ENCODE data around the gene ADCYAP1R1.

The ADCYAP1R1 gene

DNA sequence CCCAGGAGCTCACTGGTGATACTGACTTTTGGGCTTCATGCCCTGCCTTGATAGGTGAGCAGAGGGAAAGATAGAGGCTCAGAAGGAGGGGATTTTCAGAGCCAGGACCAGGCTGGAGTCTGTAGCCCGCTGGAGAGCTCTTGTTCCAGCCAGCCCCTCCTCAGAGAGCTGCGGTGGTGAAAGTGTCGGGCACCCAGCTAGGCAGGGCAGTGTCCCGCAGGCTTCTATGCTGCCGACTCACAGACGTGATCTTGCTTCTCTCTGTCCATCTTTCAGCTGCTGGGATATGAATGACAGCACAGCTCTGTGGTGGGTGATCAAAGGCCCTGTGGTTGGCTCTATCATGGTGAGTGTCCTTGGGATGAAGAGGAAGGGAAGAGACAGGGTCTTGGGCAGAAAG, 35.2 kb downstream of the ADCYAP1R1 start:
- no peak for DNase-seq (ENCODE audit: low spot score)

DNA sequence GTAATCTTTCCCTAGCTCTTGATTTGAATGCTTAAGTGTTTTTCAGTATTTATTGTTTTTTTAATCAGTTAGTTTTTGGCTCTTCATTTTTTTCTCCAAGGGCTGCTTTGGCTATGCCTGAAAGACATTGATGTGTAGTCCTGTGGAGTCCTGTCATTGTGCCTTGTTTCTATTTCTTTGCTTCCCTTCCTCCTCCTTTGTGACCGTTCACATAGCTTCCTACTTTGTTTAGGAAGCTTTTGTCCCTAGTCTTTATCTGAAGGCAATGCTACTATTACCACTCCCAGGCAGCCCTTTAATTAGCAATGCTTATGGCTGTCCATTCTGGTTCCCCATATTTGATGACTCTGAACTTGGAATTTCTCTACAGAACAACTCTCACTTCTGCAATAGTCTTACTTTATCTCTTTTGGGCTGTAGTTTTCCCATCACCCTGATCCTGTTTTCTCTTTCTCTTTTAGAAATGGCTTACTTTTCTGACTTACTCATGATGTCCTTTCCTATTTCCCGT, 39.9 kb downstream of the ADCYAP1R1 start:
- no peak for DNase-seq (ENCODE audit: low spot score)

DNA sequence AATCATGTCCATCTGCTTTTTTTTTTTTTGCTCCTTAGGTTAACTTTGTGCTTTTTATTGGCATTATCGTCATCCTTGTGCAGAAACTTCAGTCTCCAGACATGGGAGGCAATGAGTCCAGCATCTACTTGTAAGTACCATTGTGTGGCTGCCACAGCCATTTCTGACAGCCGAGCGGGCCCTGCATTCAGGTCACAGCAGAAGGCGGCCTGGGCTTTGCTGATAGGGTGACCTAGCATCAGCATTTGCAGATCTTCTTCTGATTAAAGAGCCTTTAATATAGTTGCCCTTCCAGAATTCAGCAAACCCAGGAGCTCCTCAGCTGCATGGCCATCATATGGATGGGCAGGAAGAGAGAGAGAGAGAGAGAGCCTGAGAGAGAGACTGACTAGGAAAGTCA, 40.5 kb downstream of the ADCYAP1R1 start:
- DNase-seq (ENCODE audit: low spot score), result no peak

DNA sequence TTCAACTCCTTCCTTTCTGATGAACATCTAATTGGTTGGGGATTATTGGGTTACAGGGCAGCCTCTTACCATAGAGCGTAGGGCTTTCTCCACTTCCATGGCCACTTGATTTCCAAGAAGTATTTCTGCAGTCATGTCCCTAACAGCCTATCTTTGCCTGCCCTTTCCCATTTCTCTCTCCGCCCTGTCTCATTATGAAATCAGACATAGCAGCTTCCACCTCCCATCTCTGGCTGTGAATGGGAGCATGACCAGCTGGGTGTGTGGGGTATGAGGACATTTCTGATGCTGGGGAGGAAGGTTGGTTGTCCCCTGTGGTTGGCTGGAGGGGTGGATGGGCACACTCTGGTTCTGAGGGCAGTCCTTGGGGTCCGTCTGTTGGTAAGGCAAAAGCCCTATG, 41.2 kb downstream of the ADCYAP1R1 start:
- no peak for DNase-seq (ENCODE audit: low spot score)

DNA sequence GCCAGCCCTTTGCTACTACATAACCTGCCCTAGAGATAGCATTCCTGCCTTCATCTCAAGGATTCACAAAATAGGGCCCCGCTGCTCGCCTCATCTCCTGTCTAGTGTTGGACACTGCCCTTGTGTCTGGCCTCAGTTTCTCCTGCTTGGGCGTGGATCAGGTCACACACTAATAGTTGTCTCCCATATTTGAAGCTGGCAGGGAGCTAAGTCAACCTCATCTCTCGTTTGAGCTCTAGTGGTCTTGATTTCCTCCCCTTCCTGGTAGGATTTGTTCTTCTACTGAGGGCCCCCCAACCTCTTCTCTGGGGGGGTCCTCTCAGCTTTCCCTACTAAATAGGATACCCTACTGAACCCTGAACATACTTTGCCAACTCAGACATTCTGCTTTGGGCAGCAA, 42.2 kb downstream of the ADCYAP1R1 start:
- DNase-seq (ENCODE audit: low spot score), result no peak

DNA sequence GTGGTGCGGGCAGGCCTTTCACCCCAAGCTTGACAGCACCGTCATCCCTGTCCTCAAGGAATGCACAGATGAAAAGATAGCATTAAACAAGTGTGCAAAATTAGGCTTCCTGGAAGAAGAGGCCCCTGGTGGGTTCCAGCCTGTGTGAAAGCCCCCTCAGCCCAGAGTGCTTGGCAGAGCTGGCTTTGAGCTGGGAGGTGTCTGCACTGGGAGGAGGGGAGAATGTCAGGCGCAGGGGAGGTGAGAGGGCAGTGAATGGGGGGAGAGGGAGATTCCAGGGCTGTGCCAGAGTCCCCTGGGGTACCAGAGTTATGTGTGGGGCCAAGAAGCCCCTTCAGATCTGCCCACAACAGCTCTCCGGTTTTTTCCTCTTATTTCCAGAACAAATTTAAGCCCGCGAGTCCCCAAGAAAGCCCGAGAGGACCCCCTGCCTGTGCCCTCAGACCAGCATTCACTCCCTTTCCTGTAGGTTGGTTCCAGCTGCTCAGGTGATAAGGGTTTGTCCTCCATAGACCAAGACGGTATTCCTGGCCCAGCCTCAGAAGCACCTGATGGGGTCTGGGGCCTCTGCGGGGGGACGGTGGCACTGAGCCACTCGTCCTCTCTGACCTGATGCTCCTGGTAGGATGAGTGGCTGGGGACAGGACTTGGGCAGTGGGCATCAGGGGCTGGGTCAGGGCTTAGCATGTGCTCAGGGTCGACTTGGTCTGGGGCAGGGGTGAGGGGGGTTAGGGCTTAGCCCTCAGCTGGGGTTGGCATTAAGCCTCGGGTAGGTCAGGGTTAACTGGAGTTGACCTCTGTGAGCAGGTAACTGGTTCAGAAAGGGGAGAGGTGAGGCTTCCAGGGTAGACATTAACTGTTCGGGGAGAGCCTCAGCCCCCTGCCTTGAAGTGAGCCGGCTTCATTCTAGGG, 43.4 kb downstream of the ADCYAP1R1 start:
- DNase-seq (ENCODE audit: low spot score), result no peak

DNA sequence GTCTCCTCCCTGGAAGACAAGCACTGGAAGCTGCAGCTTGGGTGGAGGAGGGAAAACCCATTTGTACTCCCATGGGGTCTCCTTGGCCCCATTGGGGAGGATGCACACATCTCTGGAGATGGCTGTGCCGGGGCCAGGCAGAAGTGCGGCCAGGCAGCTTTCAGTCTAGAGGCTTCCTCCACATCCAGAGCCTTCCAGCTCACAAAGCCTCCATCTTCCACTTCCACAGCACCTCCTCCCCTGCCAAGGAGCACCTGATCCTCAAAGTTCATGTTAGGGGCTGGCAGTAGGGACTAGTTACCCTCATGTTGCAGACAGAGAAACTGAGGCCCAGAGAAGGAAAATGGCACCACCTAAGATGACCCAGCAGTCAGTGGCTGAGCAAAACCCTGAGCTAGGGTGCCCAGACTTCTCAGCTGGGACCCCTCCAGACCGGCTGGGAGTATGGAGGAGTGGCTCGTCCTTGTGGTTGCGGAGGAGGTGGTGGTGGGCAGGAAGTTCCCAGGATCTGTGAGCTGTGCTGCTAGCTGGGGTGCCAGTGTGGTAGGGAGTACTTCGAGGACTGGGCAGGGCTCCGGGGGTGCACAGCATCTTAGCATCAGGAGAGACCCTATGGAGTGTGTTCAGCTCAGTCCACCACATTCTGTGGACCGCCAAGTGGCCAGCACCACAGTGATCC, 44.2 kb downstream of the ADCYAP1R1 start:
- DNase-seq (ENCODE audit: low spot score), result no peak

DNA sequence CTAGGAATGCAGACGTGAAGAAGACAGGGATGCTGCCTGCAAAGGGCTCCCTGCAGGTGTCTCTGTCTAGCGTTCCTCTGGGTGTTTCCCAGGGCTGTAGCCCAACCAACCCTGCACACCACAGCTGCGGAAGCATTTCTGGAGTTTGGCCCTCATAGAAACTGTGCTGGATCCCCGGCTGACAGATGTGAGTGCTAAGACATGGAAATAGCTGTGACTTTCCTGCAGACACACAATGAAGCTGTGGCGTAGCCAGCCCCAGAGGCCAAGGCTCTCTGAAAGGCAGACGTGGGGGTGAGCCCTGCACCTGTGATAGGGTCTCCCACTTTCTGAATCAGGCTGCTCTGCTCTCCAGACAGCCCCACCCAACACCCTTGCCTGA, 44.8 kb downstream of the ADCYAP1R1 start:
- no peak for DNase-seq (ENCODE audit: low spot score)

DNA sequence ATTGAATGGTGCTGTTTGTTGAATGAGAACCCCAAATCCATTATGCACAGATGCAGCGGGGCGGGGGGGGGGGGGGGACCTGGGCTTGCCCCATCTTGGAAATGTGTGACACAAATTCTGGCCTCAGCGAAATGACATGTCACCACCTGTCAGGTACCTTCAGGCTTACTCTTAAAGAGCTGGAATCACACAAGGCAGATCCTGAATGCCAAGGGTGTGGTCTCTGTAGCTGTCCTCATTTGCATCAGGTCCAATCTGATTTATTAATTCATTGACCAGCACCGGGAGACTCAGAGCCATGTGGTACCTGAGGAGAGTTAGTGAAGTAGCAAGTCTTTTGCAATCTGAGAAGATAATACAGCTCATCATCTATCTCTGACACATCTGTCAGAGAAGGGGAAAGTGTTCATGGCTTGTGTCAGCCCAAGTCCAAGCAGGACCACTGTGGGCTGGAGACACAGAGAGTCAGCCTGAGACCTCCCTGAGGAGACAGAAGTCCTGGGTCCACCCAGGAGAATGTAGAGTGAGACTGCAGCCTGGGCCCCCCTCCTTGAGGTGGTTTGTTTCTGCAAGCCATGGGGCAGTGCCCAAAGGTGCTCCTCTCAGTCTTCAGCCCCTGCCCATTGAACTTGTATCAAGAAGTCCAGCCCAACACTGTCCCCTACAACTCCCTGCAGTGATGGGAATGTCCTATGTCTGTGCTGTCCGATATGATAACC, 46.7 kb downstream of the ADCYAP1R1 start:
- no peak for DNase-seq (ENCODE audit: low spot score)

DNA sequence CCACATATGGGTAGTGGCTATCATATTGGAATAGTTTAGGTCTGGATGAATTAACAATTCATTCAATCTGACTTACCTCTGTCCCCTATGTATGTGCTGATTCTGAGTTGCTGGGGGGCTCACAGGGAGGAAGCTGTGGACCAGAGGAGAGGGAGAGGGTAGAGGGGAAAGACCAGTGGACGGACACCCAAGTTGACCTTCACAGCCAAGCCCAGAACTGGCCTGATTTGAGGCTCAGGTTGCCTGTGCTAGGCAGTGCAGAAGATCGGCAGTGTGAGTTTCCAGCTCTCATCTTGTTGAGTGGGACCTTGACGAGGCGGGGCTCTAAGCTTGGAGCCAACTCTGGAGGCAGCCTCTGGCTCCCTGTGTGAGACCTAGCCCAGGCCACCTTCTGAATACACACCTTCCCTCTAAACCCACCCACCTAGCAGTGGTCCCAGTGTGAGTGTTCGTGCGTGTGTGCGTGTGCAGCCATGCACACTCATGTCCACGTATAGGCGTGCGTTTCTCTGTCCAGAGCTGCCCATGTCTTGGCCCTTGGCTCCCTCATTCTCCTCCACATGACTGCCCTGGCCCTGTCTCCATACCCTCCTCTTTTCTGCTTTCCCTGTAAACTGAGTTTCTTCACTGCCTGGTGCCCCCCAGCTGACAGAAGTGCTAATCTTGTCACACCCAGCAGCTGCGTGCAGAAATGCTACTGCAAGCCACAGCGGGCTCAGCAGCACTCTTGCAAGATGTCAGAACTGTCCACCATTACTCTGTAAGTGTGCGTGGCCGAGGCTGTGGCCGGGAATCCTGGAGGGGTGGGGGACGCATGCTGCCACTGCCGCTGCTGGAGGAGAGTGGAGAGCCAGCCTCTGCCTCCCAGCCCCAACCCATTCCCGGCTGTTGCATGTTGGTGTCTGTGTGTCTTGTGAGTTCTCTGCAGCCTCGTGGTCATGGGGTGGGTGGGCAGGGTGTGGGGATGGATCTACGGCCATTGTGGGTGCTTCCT, 47.6 kb downstream of the ADCYAP1R1 start:
- DNase-seq (ENCODE audit: low spot score), result no peak

DNA sequence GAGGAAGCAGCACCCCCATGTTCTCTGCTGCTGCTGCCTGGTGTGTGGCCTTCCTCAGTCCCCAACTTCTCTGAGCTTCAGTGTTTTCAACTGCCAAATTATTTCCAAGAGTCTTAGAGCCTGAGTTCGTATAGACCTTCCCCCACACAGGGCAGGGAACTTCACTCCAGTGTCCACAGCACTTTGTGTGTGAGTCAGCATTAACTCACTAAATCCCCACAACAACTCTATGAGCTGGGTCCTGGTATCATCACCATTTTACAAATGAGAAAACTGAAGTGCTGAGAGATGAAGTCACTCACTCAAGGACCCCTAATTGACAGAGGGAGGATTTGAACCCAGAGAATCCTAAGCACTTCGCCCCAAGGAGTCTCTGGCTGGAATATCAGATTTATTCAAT, 48.3 kb downstream of the ADCYAP1R1 start:
- DNase-seq (ENCODE audit: low spot score), result no peak

DNA sequence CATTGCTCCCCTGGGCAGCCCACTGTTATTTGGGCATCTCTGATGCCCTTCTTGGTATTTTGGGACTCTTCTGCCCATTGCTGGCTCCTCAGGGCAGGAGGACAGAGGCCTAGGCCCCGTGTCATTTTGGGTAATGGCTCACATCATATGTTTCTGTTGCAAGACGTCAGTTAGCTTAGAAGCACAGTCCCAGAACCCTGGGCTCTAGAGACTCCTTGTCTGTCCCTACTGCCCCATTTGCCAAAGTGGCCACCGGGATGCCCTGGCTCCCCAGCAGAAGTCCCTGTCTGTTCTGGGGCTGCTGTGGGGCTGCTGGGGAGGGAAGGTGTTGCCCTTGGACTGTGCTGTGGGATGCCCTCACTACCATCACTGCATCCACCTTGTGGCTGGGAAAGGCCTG, 48.8 kb downstream of the ADCYAP1R1 start:
- no peak for DNase-seq (ENCODE audit: low spot score)

DNA sequence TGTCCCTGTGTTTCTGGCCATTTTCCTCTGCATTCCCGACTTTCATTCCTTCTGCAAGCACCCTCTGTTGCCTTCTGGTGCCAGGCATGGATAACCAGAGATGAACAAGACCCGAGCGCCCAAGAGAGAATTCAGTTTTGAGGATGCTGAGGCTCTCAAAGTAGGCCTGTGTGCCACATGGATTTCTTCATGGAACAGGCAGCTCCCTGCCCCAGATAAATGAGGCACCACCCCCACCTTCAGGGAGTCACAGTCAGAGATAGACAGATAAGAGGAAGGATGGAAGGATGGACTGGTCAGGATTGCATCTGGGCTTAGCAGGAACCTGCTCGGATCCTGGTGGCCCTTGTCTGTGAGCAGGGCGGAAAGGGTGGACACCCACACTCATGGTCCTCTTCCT, 49.4 kb downstream of the ADCYAP1R1 start:
- no peak for DNase-seq (ENCODE audit: low spot score)

DNA sequence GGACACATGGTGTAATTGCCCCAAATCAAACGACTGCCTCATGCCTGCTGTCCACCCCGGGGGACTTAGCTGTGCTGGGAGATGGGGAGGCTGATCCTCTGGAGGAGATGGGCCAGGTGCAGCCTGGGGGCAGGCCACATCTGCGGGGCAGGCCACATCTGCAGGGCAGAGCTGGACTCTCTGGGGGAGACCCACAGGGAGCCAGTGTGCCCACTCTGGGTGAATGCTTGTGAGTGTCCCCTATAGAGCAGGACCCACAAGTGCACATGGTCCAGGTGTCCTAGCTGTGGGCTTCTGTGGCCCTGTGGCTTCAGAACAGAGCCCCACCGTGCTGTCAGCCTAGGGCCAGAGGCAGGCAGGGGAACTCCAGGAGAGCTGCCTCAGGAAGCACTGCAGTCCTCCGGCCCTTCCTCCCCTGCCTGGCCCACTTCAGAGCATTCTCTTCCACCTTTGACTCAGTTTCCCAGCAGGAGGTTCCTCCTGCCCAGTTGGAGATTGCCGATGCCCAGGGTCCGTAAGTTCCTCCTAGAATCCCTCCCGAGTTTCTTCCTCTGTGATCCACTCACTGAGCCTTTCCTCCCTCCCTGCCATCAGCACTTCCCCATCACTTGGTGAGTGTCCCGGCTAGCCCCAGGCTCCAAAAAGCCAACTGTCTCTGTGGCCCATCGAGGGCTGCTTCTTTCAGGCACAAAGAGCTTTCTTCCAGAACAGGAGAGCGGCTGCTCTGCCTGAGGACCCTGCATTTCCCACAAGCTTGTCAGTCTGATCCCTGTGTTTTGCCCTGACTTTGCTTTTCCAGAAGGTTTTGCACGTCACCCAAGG, 50.3 kb downstream of the ADCYAP1R1 start:
- DNase-seq (ENCODE audit: low spot score), result no peak

DNA sequence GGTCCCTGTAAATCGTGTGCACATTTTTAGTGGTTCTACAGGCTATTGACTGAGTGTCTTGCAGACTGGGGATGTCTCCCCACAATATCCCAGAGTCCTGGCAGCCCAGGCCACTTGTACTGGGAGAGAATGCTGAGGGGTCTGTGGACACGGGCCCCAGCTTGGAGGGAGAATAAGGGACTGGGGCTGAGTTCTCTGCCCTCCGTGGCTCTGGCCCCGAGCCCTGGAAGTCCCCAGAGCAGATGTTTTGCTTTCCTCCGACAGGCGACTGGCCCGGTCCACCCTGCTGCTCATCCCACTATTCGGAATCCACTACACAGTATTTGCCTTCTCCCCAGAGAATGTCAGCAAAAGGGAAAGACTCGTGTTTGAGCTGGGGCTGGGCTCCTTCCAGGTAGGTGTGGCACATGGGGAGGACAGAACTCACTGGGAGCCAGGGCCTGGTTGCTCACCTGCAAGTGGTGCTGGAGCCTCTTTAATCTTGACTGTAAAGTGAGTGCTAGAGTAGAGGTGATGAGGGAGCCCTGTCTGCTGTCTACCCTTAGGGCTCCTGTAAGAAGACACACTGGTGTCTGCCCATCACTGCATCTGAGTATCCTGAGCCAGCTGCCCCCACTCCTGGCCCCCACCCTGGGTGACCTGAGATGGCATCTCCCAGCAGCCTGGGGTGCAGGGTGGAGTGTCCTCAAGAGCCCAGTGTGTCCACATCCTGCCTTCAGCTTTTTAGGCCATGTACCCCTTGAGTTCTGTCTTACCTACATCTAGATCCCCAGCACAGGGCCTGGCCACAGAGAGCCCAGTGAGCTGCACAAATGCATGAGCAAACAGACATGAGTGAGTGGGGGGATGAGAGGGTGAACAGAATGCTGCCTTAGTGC, 51.1 kb downstream of the ADCYAP1R1 start:
- DNase-seq (ENCODE audit: low spot score), result no peak

DNA sequence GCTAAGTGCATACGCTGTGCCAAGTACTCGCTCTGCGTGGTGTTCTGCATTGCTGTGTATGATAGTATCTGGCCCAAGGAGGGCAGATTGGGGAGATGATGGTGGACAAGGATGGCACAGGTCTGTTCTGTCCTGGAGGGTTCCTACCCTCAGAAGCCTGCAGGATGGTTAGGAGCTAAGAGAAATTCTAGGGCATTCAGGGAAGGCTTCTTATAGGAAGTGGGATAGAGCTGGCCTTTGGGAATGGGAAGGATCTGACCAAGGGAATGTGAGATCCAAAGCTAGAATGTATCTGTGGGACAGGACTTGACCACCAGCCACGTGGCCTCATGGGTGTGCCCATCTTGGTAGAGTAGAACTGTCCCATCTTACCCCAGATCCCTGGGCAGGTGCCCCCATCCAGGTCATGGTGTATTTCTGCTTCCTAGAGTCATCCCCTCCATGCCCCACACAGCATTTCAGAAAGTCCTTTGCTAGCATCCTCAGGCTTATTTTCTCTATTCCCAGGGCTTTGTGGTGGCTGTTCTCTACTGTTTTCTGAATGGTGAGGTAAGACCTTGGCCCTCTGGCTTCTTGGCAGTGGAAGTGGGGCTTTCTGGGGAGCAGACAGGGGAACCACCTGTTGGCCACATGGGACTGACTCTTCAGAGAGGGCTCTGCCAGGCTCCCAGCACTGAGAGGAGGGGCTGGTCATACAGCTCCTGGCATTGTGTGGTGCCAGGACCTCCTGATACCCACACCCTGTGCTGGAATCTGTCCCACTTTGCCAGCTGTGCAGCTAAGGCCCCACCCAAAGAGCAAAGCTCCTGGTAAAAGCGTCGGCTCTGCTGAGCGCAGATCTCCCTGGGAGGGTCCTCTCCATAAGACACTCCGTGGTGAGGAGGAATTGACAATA, 52.5 kb downstream of the ADCYAP1R1 start:
- no peak for DNase-seq (ENCODE audit: low spot score)

DNA sequence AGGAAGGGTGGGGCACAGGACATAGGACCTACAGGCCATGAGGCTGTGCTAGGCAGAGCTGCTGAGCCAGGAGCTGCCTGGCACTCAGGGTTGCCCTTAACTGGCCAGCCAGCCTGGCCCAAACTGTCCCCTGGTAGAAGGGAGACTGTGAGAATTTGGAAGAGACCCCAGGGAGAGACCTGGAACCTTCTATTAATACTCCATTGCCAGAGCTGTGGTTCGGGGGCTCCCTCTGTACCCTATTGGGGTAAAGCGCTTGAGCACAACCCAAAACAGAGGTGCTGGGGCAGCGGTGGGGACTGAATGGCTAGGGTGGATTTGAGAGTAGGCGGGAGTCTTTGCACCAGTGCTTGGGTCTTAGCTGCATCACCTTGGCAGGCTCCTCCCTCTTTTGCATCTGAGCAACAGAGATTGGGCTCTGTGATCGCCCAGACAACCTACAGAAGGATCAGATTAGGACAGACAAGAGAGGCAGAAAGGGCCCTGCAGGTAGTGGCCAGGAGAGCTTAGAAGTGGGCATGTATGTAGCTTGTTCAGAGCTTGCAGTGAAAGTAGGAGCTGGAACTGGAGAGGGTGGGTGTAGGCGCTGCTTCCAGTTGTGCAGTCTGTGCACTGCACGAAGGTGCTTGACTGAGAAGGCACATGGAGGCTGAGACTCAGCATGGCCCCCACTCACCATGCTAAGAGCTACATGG, 53.3 kb downstream of the ADCYAP1R1 start:
- no peak for DNase-seq (ENCODE audit: low spot score)
